ENCODE results near the gene NAV1.
"Not testable (repeated sequence)": the region's sequence is repeated elsewhere in the genome, so short reads cannot be mapped to it uniquely, and the experiment has no call there.

NAV1 gene

GRCh38 chr1:201539561-201540431 lies 869 bp downstream of the NAV1 start:
- DNase-seq: no peak
- TF ChIP-seq POLR2A (IDR thresholded peaks at IDR 0.05; ENCODE audit: low read length): no peak
- no peak for TF ChIP-seq GATA1 (IDR thresholded peaks at IDR 0.05; ENCODE audit: low read depth, low read length)

DNA sequence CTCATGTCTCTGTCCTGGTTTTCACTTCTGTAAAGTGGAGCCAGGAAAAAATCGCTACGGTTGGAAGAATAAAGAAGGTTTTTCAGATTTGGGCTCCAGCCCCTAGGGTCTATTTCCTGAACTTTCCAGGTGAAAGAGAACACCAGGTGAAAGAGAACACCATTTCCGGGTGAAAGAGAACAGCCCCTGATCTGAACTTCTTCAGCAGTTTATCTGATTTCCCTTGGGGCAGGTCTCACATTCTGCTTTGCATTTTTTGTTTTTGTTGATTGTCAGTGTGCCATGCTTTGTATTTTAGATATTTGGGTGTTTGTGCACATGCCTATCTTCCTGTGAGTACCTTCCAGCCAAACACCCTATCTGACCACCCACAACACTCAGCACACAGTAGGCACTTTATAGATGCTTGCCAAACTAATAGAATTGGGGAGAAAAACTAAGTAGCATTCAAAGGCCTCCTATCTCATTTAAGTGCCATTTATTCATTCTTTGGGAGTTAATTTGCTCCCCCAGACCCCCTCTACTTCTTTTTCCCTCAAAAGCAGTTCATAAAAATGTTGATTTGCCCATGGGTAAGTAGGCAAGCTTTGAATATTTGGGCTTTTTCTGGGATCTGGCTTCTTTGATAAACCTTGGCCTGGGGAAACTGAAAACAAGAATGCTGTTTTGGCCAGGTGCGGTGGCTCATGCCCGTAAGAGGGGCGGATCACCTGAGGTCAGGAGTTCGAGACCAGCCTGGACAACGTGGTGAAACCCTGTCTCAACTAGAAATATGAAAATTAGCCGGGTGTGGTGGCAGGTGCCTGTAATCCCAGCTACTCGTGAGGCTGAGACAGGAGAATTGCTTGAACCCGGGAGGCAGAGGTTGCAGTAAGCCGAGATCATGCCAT lies 2.2 kb downstream of the NAV1 start:
- TF ChIP-seq GATA1 (IDR thresholded peaks at IDR 0.05; ENCODE audit: low read depth, low read length) (no peak), POLR2A (IDR thresholded peaks at IDR 0.05; ENCODE audit: low read length) (no peak)
- DNase-seq: no peak

GRCh38 chr1:201542309-201543035 lies 3.5 kb downstream of the NAV1 start:
- DNase-seq: no peak
- TF ChIP-seq GATA1 (IDR thresholded peaks at IDR 0.05; ENCODE audit: low read depth, low read length): no peak
- no peak for TF ChIP-seq POLR2A (IDR thresholded peaks at IDR 0.05; ENCODE audit: low read length)

GRCh38 chr1:201543871-201544642 lies 5.1 kb downstream of the NAV1 start:
- no peak for DNase-seq
- TF ChIP-seq GATA1 (IDR thresholded peaks at IDR 0.05; ENCODE audit: low read depth, low read length): no peak
- no peak for TF ChIP-seq POLR2A (IDR thresholded peaks at IDR 0.05; ENCODE audit: low read length)

DNA sequence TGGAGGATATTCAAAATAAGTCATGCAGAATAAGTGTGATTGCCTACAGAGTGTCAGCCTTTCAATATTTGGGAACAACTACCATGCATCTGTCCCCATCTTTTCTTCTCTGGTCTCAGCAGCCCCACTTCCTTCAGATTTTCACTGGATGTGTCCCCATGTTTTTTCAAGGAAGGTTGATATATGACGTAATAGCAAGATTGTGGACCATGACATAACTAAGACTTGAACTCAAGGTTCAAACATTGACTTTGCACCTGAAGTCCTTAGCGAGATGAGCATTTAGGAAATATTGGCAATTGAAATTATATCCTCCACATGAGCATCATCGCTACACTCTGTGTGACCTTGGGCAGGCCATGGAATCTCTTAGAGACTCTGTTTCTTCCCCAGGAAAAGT lies 5.8 kb downstream of the NAV1 start:
- TF ChIP-seq POLR2A (IDR thresholded peaks at IDR 0.05; ENCODE audit: low read length) (no peak), GATA1 (IDR thresholded peaks at IDR 0.05; ENCODE audit: low read depth, low read length) (no peak)
- DNase-seq: no peak

GRCh38 chr1:201545851-201546492 lies 7.0 kb downstream of the NAV1 start:
- no peak for TF ChIP-seq GATA1 (IDR thresholded peaks at IDR 0.05; ENCODE audit: low read depth, low read length)
- TF ChIP-seq POLR2A (IDR thresholded peaks at IDR 0.05; ENCODE audit: low read length): no peak

GRCh38 chr1:201549522-201549921 lies 10.6 kb downstream of the NAV1 start:
- DNase-seq: not testable (repeated sequence)

More at GRCh38 chr1:201545851-201546492, 7.0 kb downstream of the NAV1 start:
- DNase-seq: no peak

DNA sequence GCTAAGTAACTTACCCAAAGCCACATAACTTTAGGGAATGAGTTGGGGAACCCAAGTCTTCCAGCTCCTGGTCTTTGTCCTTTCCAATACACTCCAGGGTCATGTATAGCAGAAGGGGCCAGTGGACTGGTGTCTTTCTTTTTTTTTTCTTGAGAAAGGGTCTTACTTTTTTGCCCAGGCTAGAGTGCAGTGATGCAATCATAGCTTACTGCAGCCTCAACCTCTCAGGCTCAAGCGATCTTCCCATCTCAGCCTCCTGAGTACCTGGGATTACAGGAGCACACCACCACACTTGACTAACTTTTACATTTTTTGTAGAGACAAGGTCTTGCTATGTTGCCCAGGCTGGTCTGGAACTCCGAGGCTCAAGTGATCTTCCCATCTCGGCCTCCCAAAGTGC lies 12.2 kb downstream of the NAV1 start:
- TF ChIP-seq GATA1 (IDR thresholded peaks at IDR 0.05; ENCODE audit: low read depth, low read length) (no peak), POLR2A (IDR thresholded peaks at IDR 0.05; ENCODE audit: low read length) (no peak)
- no peak for DNase-seq

DNA sequence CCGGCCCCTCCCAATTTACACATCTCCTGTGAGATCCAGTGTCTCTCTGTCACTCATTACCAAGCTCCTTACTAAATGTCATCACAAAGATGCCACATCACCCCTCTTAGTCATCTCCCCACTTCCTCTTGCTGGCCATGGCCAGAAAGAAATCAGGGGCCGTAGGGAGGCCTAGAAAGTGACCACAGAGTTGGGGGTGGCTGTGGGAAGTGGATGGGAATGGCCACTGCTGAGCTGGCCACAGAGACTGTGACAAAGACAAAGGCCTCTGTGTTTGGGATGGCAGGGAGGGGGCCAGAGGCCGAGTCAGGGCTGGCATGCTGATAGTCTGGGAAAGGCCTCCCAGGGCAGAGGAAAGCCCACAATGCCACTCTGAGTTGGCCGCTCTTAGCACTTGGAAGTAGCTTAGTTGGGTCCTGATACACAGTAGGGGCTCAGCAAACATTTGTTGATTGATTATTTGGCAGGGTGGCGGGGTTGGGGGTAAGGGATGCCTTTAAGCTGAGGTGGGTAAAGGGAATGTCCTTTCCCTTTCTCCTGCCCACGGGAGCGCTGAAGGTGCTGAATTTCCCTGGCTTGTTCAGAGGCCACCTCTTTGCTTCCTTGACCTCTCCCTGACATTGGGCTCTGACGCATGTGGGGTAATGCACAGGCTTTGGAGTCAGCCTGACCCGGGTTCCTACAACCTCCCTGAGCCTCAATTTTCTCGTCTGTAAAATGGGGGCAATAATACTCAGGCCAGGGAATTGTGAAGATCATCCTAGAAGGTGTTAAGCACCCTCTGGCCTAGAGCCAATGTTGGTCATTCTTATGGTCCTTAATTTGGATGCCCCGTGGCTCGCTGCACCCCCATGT lies 13.2 kb downstream of the NAV1 start:
- no peak for DNase-seq
- TF ChIP-seq GATA1 (IDR thresholded peaks at IDR 0.05; ENCODE audit: low read depth, low read length) (no peak), POLR2A (IDR thresholded peaks at IDR 0.05; ENCODE audit: low read length) (no peak)

- DNase-seq: no peak
- TF ChIP-seq POLR2A (IDR thresholded peaks at IDR 0.05; ENCODE audit: low read length) (no peak), GATA1 (IDR thresholded peaks at IDR 0.05; ENCODE audit: low read depth, low read length) (no peak)
These were observed 14.0 kb downstream of the NAV1 start for GRCh38 chr1:201552941-201553351.

DNA sequence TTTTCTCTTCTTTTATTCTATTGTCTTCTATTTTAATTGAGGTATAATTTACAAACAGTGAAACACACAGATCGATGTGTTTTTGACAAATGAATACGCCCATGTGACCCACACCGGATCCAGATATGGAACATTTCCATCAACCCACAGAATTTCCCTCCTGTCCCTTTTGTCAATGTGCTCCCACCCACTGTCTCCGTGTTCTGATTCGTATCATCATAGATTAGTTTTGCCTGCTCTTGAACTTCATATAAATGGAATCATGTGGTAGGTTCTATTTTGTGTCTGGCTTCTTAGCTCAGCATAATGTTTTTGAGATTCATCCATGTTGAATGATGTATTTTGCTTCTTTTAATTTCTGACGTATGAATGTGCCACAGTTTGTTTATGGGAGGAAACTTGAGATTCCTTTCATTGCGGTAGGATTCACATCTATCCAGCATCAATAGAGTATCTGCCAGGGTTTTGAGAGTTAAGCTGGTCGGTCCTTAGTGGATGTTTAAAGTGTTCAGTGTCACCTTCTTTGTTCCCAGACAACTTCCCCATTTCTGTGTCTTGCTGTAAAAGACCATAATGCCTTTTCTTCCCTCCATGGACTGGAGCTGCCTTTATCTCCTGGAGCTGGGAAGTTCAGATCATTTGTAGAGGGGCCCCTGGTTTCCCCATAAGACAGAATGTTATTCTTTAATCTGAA lies 14.7 kb downstream of the NAV1 start:
- DNase-seq: no peak
- TF ChIP-seq GATA1 (IDR thresholded peaks at IDR 0.05; ENCODE audit: low read depth, low read length): no peak
